Measurements from ENCODE around the gene PDE8B.

PDE8B gene

GRCh38 chr5:77272206-77272605, 61.7 kb downstream of the PDE8B start:
- Histone ChIP-seq H3K4me3 (ENCODE audit: low read depth, low read length, poor library complexity, severe bottlenecking) (no peak overlapping the region), H3K27me3 (ENCODE audit: insufficient read depth, low read length) (no peaks in the 10 kb centered on the region), H3K36me3 (ENCODE audit: insufficient read depth, low read length) (no peaks in the 10 kb centered on the region), H3K9me2 (ENCODE audit: low read depth, low read length) (no peaks in the 10 kb centered on the region), H3K9me3 (ENCODE audit: low read length) (no peaks in the 10 kb centered on the region), H3K79me2 (ENCODE audit: insufficient read depth, low read length) (no peaks in the 10 kb centered on the region), H3K27ac (ENCODE audit: low read depth, low read length, poor library complexity, severe bottlenecking) (no peak overlapping the region), H3K4me2 (ENCODE audit: low read length) (no peak overlapping the region), H3K4me1 (ENCODE audit: insufficient read depth, low read length, severe bottlenecking) (no peaks in the 10 kb centered on the region), H3K9ac (ENCODE audit: low read length) (no peak overlapping the region), H3F3A (ENCODE audit: insufficient read depth, low read length) (no peaks in the 10 kb centered on the region), H4K20me1 (ENCODE audit: insufficient read depth, low read length) (no peaks in the 10 kb centered on the region), H2AFZ (ENCODE audit: low read length) (no peak overlapping the region)
- no peak for TF ChIP-seq CTCF (IDR thresholded peaks at IDR 0.05; ENCODE audit: low read length)
- no peak for TF ChIP-seq EZH2 (IDR thresholded peaks at IDR 0.05; ENCODE audit: borderline replicate concordance, low read length)

GRCh38 chr5:77277759-77278158, 67.3 kb downstream of the PDE8B start:
- TF ChIP-seq EZH2 (IDR thresholded peaks at IDR 0.05; ENCODE audit: borderline replicate concordance, low read length) (no peak), CTCF (IDR thresholded peaks at IDR 0.05; ENCODE audit: low read length) (no peak)
- Histone ChIP-seq H3K27me3 (ENCODE audit: insufficient read depth, low read length) (no peaks in the 10 kb centered on the region; the same call in 1 of the 2 replicates), H3K9me2 (ENCODE audit: low read depth, low read length) (no peaks in the 10 kb centered on the region), H2AFZ (ENCODE audit: low read length) (no peak overlapping the region), H3K4me2 (ENCODE audit: low read length) (no peak overlapping the region), H3K27ac (ENCODE audit: low read depth, low read length, poor library complexity, severe bottlenecking) (no peak overlapping the region), H3F3A (ENCODE audit: insufficient read depth, low read length) (no peaks in the 10 kb centered on the region), H3K9ac (ENCODE audit: low read length) (no peak overlapping the region), H4K20me1 (ENCODE audit: insufficient read depth, low read length) (no peaks in the 10 kb centered on the region), H3K4me3 (ENCODE audit: low read depth, low read length, poor library complexity, severe bottlenecking) (no peak overlapping the region), H3K9me3 (ENCODE audit: low read length) (no peaks in the 10 kb centered on the region), H3K4me1 (ENCODE audit: insufficient read depth, low read length, severe bottlenecking) (no peaks in the 10 kb centered on the region), H3K79me2 (ENCODE audit: insufficient read depth, low read length) (no peaks in the 10 kb centered on the region), H3K36me3 (ENCODE audit: insufficient read depth, low read length) (no peaks in the 10 kb centered on the region)

DNA sequence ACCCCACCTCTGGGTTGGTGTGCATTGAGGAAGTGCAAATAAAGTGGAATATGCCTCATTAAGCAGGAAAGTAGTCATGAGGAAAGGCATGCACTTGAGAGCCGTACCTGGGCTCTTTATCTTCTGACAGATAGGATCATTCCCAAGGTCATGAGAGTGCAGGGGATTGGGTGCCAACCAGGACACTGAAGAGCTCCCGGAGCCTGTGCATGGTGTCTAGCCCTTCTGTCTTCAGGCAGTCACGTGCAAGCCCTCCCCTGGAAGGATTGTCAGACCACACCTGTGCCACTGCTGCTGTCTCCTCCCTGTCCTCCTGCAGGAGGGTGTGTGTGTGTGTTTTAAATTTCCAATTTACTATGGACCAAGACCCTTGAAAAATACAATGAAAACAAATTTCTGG, 69.6 kb downstream of the PDE8B start:
- no peaks in the 10 kb centered on the region for H3K4me1 ChIP-seq (ENCODE audit: insufficient read depth, low read length, severe bottlenecking)
- no peak overlapping the region for H3K9ac ChIP-seq (ENCODE audit: low read length)
- H3K27me3 ChIP-seq (ENCODE audit: insufficient read depth, low read length), result no peaks in the 10 kb centered on the region; the same call in 1 of the 2 replicates
- TF ChIP-seq EZH2 (IDR thresholded peaks at IDR 0.05; ENCODE audit: borderline replicate concordance, low read length), result no peak
- no peak for TF ChIP-seq CTCF (IDR thresholded peaks at IDR 0.05; ENCODE audit: low read length)
- no peak overlapping the region for H2AFZ ChIP-seq (ENCODE audit: low read length)
- H3K4me3 ChIP-seq (ENCODE audit: low read depth, low read length, poor library complexity, severe bottlenecking), result no peak overlapping the region
- no peaks in the 10 kb centered on the region for H4K20me1 ChIP-seq (ENCODE audit: insufficient read depth, low read length)
- H3K9me3 ChIP-seq (ENCODE audit: low read length), result no peaks in the 10 kb centered on the region
- no peak overlapping the region for H3K27ac ChIP-seq (ENCODE audit: low read depth, low read length, poor library complexity, severe bottlenecking)
- no peaks in the 10 kb centered on the region for H3K36me3 ChIP-seq (ENCODE audit: insufficient read depth, low read length)
- H3K9me2 ChIP-seq (ENCODE audit: low read depth, low read length), result no peaks in the 10 kb centered on the region
- H3K79me2 ChIP-seq (ENCODE audit: insufficient read depth, low read length), result no peaks in the 10 kb centered on the region
- H3F3A ChIP-seq (ENCODE audit: insufficient read depth, low read length), result no peaks in the 10 kb centered on the region
- no peak overlapping the region for H3K4me2 ChIP-seq (ENCODE audit: low read length)
